Hematopoietic multipotent progenitor cell treated with erythropoietin and hydrocortisone succinate and interleukin-3 and kit ligand, for 4 days (in vitro differentiated cells): ENCODE measurements around the gene MYBPH.

ENCODE experiments used
- DNase-seq: peaks from one replicate; pipeline ENCODE4 v3.0.0-alpha.2; 2015

The MYBPH gene

DNA sequence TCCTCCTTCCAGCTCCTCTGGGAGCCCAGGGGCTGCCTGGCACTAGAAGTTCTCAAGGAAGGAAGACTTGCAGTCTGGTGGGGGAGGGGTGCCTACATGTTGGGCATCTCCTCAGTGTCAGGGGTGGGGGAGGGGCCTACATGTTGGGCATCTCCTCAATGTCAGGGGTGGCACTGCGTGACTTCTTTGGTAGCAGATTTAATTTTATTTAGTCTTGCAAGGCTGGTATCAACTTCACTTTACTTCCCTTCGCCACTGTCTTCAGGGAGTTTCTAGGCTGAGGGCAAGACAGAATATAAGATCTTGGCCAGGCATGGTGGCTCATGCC, 29.6 kb downstream of the MYBPH start:
- DNase-seq, result no peak

DNA sequence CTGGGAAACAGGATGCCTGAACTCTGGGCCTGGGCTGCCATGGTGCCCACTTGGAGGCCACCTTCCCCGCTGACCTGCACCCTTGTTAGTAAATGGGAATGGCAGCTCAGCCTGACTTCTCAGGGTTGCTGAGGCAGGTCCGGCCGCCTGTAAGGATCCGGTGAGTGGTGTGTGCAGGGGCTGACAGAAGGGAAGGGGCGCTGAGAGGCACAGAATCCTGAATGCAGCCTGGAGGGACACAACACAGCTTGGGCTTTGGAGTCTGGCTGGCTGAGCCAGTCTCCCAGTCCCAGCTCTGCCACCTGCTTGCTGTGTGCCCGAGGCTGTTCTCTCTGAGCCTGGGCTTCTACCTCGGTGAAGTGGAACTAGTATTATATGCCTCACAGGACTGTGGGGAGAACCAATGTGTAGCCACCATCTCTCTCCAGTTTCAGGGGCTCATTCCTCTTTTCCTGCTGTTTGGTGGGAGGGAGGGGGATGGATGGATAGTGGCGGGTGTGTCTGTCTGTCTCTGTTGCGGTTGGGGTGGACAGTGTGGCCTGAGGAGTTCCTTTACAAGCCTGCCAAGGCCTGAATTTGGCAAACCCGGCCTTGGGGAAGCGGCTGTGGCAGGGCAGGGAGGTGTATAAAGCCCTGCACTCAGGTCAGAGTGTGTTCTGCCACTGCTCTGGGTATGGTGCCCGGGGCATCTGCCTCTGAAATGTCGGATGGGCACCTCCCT, 30.1 kb downstream of the MYBPH start:
- DNase-seq, result no peak

DNA sequence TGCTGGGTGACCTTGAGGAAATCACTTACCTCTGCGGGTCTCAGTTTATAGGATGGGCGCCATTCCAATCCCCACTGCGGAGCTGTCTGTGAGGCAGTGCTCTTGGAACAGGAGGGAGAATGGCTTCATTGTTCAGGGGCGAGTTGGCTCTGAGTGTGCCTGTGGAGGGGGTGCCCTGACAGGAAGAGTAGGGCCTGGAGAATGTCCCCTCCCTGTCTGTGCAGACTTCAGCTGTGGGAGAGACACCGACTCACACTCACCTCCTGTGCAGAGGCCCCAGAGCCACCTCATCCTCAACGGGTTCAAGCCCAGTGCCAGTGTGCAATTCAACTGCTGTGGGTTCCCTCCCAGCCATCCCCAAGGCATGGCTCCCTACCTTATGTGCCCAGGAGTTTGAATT, 31.0 kb downstream of the MYBPH start:
- no peak for DNase-seq

DNA sequence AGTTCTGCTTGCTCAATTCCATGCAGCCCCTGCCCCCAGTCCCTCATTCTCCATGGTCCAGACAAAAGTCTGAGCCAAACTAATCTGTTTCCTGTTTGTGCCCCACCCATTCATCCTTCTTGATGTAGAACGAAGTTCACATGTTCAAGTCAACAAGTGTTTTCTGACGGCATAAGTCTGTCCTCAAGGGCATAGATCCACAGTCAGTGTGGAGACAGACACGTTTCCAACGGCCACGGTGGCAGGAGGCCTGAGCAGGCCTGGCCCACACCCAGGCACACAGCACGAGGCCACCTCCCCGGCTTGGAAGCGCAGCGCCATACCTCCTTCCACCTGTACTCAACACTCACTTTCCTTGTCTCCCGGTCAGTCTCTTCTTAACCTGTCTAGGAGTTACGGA, 32.0 kb downstream of the MYBPH start:
- DNase-seq, result no peak

DNA sequence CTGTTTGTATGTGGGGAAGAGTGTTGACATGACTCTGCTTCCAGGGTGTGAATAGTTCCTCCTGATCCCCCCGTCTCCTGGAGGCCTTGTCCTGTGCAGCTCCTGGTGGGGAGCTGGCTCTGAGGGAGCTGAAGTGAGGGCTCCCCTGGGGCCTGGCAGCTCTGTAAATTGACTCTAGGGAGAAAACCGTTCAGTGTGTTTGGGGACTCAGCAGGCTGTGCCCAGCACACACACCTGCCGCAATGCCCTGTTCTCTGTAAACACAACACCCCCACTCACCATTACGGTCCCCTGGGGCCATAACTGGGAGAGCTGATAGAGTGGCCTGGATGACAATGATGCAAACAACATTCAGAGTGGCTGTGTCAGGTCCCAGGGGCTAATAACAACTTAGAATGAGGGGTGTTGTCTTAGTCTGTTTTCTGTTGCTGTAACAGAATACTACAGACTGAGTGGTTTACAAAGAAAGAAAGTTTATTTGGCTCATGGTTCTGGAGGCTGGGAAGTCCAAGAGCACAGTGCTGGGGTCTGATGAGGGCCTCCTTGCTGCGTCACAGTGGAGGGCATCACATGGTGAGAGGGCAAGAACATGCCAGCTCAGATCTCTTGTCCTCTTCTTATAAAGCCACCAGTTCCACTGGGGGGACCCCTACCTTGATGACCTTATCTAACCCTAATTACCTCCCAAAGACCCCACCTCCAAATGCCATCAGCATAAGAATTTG, 32.8 kb downstream of the MYBPH start:
- DNase-seq, result no peak

DNA sequence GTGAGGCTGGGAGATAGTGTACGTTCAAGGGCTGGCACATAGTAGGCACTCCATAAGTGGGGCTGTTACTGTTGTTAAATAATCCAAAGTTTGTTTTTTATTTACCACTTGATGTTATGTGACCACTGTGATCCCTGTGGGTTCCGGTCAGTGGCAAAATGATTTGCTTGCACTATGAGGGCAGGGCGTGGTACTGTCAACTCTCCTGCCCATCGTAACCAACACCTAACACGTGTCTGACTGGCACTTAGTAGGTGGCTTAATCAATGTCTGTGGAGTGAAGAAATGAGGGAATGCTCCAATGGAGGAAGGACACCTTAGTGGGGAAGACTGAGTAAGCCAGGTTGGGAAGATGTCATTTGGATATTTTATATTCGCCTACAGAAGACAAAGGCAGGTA, 33.5 kb downstream of the MYBPH start:
- DNase-seq, result no peak

DNA sequence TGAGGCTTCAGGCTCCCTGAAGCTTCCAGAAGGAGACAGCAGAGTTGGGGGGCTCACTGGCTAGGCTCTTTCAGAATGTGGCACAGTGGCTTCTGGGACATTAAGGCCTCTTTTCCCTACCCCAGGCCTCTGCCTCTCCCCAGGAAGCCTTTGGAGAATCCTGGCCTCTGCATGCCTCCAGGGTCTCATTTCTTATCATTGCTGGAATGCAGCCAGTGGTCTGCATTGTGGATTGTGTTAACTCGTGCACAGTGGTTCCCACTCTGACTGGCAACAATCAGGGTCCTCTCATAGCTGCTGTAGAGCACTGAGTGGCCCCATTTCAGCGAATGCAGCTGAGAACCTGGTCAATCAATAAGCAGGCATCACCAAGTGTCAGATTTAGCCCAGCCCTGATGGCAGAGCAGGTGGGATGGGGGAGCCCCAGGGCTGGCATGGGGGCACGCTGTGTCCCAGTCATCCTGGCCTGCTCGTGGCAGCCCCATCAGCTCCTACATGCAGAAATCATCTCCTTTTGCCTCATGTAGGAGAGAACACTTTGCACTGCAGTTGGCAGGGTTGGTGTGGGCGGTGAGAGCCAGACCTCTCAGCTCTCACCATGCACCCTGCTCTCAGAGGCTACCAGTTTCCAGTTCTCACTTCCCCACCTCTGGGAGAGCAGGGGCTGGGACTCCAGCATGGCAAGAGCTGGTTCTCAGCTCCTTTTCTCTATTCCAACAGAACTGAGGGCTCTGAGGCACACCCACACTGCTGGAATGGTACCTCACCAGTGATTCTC, 34.7 kb downstream of the MYBPH start:
- no peak for DNase-seq

DNA sequence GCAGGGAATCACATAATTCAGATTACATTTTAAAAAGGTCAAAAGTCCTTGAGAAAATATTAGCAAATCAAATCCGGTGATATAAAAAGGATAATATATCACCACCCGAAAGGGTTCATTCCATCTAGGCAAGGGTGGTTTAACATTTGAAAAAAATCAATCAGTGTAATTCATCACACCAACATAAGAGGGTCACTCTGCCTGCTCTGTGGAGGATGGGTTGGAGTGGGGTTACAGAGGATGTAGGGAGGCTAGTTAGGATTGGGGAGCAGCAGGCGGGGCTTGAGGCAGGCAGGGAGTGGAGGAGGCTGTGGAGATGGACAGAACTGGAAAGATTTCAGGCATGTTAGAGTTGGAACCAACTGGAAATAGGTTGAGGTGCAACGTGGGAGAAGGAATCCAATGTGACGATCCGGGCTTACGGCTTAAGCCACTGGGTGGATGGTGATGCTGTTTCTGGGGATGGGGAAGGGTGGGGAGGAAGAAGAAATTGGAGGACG, 35.6 kb downstream of the MYBPH start:
- DNase-seq, result no peak

DNA sequence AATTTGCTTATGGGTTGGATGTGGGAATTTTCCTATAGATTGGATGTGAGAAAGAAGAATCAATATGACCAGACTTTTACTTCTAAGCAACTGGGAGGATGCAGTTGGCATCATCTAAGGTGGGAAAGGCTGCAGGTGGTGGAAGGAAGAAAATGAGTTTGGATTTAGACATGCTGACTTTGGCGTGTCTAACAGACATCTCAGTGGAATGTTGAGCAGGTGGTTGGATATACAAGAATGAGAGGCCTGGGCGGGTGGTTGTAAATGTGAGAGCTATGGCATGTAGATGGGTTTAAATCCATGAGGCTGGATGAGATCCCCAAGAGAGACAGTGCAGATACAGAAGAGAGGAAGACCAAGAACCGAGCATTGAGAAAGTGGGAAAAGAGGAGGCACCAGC, 37.6 kb downstream of the MYBPH start:
- DNase-seq, result no peak

DNA sequence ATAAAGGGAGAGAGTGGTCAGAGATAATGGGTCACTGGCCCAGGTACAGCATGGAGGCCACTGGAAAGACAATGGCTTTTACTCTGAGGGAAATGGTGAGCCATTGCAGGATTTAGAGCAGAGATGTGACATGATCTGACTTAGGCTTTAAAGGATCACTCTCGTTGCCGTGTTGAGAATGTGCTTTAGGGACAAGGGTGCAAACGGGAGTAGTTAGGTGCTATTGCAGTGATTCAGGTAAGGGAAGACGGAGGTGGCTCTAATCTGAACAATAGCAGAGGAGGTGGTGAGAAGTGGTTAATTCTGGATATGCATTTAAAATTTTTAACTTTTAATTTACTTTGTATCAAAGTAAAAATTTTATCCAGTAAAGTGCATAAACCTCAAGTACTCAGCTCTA, 38.3 kb downstream of the MYBPH start:
- no peak for DNase-seq

DNA sequence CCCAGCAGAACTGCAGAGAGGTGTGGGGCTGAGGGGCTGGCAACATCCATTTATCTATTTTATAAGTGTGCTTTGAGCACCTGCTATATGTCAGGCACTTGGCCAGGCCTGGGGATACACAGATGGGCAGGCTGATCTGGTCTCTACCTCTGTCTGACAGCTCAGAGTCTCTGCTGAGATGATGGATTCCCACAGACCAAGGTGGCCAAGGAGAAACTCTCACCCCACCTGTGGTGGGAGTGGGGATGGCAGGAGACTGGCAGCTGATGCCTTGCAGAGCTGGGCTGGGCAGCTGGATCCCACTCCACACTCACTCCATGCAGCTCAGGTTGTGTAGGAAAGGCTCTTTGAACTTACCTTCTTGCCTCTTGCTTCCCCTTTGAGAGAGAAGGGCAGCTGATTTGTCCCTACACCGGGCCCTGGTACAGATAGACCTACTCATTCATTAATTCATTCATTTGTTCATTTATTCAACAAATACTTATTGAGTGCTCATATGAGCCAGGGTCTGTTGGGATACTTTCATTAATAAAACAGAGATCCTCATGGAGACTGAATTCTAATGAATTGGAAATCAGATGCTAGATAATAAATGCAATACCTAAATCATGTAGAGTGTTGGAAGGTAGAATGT, 39.1 kb downstream of the MYBPH start:
- DNase-seq, result no peak

DNA sequence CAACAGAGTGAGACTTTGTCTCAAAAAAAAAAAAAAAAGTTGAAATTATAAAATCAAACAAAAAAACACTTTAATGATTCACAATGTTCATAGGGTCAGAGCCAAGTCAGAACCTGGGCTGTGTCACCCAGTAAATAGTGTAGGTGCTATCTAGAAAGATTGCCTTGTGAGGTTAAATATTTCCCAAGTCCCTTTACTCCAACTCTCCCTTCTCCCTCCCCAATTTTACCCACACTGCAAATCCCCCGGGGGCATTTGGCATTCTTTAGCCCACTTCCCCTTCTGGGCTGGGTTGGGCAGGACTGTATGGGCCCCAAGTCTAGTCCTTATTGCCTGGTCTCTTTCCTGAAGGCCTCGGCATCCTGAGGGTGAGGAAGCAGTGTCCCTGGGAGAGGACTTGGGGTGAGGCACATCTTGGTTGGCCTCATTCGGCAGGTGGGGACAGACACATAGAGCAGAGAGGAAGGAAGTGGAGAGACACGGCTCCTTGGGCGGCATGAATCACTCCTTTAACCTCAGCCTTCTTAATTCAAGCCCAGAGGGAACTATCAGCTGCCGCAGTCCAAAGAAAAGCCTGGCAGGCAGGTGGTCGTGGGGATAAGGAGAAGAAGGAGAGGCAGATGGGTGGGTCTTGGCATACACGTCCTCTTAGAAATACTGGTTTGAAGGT, 39.9 kb downstream of the MYBPH start:
- DNase-seq, result peak; percentile 45

DNA sequence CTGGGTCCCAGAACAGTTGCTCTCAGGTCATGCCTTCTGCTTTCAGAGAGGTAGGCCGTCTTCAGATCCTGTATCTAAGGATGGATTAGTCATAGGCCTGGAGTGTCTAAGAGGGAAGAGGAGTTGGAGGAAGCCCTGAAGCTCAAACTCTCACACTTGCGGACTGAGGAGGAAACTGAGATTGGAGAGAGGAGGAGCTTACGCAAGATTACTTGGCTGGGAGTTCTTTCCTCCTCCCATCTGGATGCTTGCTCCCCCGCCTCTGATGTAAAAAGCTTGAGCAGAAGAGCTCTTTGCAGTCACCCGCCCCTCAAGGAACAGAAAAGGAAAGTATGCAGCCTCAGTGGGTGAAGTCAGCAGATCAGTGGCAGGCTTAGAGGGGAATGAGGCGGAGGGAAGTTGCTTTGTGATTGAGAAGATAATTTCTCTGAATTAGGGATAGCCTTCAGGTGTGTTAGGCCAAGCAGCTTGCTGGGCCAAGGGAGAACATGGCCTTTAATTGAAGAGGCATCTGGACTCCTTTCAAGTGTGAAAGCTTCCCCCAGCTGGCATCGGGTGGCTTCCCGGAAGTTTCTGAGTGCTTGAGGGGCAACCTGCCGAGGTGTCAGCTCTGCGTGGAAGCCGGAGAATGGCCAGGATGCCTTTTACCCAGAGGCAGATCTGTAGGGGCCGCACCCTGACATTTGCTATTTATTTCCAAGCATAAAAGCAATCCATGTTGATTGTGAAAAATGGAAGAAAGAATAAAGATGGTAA, 41.5 kb downstream of the MYBPH start:
- no peak for DNase-seq

DNA sequence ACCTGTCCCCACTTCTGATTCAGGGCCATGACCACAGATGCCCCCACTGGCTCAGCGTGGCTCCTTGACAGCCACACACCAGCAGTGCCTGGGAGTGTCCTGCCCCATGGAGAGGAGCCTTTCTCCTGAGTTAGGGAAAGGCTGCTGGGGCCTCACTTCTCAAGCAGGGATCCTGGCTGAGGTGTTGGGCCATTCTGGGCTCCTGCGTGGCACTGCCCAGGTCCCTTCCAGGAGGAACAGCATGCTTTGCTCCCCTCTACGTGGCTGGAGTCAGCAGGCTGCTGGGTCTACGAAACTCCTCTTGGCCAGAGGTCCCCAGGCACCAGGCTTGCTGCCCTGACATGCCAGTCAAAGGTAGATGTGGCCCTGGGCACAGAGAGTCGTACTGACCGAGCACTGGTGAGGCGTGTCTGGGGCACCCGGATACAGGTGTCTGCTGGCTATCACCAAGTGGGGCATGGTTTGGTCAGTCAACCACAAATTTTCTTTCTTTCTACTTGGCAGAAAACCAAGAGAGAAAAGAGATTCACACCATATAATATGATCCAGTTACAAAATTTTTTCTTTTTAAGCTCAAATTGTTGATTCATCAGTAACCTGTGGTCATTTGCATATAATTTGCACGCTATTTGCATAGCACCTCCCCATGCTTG, 44.0 kb downstream of the MYBPH start:
- DNase-seq, result no peak

DNA sequence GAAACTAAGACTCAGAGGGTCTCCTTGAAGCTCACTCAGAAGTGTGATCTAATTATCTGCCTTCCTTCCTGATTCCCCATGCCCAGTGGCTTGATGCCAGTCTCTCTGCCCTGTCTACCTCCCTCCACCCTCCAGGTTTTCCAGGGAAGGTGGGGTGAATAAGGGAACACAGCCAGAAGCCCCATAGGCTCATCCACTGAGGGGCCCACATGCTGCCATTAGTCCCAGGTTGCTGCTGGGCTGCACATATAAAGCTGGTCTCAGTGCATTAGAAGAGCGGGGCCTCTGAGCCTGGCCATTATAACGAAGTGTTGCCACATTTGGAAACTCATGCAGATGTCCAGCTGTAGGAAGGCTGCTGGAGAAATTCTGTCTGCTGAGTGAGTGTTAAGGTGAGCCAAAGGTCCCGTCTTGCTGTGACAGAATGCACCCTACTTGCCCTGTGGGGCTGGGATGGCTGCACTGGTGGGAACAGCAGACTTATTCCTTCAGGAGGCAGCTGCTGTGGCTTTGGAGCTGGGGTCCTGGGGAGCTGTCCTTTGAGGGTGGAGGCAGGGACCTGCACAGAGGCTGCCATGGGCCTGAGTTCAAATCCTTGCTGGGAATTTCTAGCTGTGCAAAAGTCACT, 45.2 kb downstream of the MYBPH start:
- DNase-seq, result no peak

DNA sequence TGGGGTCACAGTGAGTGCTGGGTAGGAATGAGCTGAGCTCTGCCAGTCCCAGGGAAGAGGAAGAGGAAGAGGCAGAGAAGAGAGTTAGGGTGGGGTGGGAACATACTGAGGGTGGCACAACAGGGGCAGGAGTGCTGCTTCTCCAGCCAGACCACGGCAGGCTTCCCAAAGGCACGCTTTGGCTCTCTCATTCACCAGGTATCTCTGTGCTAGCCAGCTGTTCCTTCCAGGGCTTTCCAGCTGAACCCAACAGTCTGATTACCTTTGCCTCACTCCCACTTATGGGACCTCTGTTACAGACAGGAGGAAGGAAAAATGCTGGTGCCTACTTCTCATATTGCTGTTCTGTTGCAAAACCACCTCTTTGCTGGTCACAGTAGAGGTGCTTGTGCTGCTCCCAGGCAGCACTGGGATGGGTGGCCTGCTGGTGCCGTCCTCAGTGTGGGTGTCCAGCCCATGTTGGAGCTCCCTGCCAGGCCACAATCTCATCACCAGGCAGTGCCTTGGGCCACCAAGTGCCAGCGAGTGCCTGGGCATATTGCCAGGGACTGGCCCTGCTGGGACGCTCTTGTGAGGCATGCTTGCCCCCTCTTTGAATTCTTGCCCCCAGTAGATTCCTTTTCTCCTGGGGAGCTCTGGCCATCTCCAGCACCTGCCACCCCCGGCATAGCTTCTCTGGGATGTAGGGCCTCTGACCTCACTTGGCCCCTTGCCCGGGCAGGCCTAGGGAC, 46.0 kb downstream of the MYBPH start:
- DNase-seq, result no peak

DNA sequence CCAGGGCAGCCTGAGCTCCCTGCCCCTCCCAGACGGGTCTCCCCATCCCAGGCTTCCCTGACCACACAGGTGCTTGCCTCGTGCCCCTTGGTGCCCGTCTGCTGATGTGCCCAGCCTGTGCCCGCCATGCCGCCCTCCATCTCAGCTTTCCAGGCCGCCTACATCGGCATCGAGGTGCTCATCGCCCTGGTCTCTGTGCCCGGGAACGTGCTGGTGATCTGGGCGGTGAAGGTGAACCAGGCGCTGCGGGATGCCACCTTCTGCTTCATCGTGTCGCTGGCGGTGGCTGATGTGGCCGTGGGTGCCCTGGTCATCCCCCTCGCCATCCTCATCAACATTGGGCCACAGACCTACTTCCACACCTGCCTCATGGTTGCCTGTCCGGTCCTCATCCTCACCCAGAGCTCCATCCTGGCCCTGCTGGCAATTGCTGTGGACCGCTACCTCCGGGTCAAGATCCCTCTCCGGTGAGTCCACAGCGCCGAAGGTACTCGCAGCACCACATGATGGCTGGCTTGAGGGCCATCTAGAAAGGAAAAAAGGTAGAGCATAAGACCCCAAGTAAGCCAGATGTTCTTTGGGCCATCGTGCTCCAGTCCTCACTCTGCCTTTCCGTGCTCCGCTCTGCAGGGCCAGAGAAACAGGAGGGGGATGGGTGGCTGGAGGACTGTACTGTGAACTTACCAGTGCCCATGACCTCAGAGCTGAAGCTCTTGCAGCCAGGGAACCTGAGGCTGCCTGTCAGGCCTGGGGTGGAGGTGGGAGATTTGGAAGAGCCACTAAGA, 46.7 kb downstream of the MYBPH start:
- no peak for DNase-seq

DNA sequence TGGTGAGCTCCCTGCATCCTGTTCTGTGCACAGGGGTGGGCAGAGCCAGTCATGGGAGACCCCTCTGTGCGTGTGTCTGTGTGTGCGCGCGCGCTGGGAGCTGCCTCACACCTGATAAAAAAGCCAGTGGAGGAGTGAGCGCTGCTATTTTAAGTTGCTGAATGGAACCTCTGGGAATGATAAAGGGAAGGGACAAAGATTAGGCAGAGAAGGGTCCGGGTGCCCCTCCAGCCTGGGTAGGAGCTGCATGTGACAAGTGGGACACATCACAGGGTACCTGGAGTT, 47.3 kb downstream of the MYBPH start:
- no peak for DNase-seq

DNA sequence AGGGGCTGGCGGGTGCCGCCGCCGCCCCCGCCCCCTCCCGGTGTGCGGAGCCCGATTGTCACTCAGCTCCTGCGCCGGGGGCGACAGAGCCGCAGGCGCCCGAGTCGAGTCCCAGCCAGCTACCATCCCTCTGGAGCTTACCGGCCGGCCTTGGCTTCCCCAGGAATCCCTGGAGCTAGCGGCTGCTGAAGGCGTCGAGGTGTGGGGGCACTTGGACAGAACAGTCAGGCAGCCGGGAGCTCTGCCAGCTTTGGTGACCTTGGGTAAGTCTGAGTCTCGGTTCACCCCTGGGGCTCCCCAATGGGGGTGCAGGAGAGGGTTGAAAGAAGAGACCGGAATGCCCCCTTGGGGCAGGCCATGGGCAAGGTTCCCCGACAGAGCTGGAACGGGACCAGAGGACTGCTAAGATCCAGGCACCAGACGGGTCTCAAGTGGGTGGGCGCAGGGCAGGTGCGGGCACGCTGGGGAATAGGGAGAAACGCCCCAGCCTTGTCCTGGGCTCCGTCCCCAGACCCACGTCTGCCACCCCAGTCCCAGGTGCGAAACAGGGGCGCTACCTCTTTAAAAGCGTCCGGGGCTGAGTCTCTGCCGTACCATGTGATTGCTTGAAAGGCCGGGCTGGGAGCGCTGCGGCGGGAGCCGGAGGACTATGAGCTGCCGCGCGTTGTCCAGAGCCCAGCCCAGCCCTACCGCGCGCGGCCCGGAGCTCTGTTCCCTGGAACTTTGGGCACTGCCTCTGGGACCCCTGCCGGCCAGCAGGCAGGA, 47.8 kb downstream of the MYBPH start, which contains the start of gene ADORA1:
TSS of gene ADORA1 (plus strand) at position 61 of the 765 bp plus-strand sequence. CDS start 1,116 bp downstream, outside the sequence.
- DNase-seq, result peak; percentile 49
